ENCODE data around the gene SPTSSB.

- TF ChIP-seq CBX3 (IDR thresholded peaks at IDR 0.05; ENCODE audit: borderline replicate concordance in 1 of 2, low read length in 2 of 2) (no peak), ZNF384 (IDR thresholded peaks at IDR 0.05; ENCODE audit: low read depth, low read length) (no peak), KDM1A (IDR thresholded peaks at IDR 0.05) (no peak), FOXP4 (CRISPR knock-in tag; IDR thresholded peaks at IDR 0.05; ENCODE audit: borderline replicate concordance) (no peak), JUNB (CRISPR knock-in tag; conservative IDR thresholded peaks at IDR 0.05) (no peak), POLR2AphosphoS5 (IDR thresholded peaks at IDR 0.05; ENCODE audit: control insufficient read depth, insufficient read depth, low read depth, low read length) (no peak), THRB (CRISPR knock-in tag; conservative IDR thresholded peaks at IDR 0.05) (no peak), CTCF (IDR thresholded peaks at IDR 0.05 in 2 of 3, conservative IDR thresholded peaks at IDR 0.05 in 1 of 3; ENCODE audit: insufficient read depth in 2 of 3, low read depth in 1 of 3, low read length in 3 of 3) (no peak), TARDBP (IDR thresholded peaks at IDR 0.05) (no peak), ZNF23 (CRISPR knock-in tag; IDR thresholded peaks at IDR 0.05) (no peak), FOXJ3 (CRISPR knock-in tag; IDR thresholded peaks at IDR 0.05) (no peak), MAX (CRISPR knock-in tag; IDR thresholded peaks at IDR 0.05) (no peak)
These were observed 18.2 kb upstream of the SPTSSB start for GRCh38 chr3:161389445-161390035.
